Fibroblast of mammary gland (primary cell): Measurements from ENCODE around the gene IGF2.

ENCODE experiments used
- DNase-seq: peaks from one replicate; pipeline ENCODE4 v3.0.0-alpha.2; 2010; ENCODE audit warnings: low read depth
- H3K4me3 ChIP-seq: 2 replicates; pipeline ENCODE4 v1.5.1; 2011; ENCODE audit warnings: low read depth, mild to moderate bottlenecking, low read length, moderate library complexity; ENCODE audit not compliant: control insufficient read depth
- TF ChIP-seq, protein P1 (sequence below): conservative IDR thresholded peaks from 2 replicates; pipeline ENCODE4 v1.5.1; 2011; ENCODE audit warnings: low read depth, low read length, inconsistent platforms; ENCODE audit not compliant: control insufficient read depth, insufficient read depth

The IGF2 gene

DNA sequence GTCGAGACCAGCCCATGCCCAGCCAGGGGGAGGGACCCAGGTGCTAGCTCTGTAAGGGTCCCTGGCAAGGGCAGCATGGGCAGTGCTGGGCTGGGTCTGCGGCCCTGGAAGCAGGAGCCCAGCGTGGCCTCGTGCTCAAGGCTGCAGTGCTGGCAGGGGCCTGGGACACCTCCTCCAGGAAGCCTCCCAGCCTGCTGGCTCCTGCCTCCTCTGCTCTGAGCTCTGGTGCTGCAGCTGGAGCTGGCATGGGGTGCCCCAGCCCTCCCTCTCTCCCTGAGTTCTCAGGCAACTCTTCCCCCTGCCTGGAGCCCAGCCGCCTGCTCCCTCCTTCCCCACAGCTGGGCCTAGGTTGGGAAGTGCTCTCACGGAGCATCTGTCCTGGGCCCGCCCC, 15.0 kb upstream of the IGF2 start:
- no peak for DNase-seq
- TF ChIP-seq, protein P1, sequence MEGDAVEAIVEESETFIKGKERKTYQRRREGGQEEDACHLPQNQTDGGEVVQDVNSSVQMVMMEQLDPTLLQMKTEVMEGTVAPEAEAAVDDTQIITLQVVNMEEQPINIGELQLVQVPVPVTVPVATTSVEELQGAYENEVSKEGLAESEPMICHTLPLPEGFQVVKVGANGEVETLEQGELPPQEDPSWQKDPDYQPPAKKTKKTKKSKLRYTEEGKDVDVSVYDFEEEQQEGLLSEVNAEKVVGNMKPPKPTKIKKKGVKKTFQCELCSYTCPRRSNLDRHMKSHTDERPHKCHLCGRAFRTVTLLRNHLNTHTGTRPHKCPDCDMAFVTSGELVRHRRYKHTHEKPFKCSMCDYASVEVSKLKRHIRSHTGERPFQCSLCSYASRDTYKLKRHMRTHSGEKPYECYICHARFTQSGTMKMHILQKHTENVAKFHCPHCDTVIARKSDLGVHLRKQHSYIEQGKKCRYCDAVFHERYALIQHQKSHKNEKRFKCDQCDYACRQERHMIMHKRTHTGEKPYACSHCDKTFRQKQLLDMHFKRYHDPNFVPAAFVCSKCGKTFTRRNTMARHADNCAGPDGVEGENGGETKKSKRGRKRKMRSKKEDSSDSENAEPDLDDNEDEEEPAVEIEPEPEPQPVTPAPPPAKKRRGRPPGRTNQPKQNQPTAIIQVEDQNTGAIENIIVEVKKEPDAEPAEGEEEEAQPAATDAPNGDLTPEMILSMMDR = no peak
- no peak overlapping the region for H3K4me3 ChIP-seq

DNA sequence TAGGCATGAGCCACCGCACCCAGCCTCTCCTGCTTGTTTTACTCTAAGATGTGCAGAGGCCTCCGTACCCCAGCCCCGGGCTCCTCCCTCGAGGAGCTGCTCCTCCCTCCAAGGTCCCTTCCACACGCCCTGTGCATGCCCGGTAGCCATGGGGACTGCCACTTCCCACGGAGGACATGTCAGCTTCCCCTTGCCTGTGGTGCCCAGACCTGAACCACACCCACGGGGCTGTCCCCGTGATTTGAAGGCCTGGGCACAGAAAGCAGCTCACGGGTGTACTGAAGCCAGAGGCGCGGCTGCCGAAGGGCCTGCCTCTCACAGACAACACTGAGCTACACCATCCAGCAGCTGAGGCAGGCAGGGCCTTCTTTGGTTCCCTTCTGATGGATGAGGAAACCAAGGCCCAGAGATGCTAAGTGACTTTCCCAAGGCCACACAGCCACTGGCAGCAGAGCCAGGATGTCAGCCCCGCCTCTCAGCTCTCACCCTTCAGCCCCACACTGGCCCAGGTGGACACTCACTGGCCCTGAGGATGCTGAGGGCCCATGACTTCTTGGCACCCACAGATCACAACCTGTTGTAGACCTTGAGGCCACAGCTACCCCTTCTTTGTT, 14.5 kb upstream of the IGF2 start:
- no peak for DNase-seq
- TF ChIP-seq, protein P1 = no peak

DNA sequence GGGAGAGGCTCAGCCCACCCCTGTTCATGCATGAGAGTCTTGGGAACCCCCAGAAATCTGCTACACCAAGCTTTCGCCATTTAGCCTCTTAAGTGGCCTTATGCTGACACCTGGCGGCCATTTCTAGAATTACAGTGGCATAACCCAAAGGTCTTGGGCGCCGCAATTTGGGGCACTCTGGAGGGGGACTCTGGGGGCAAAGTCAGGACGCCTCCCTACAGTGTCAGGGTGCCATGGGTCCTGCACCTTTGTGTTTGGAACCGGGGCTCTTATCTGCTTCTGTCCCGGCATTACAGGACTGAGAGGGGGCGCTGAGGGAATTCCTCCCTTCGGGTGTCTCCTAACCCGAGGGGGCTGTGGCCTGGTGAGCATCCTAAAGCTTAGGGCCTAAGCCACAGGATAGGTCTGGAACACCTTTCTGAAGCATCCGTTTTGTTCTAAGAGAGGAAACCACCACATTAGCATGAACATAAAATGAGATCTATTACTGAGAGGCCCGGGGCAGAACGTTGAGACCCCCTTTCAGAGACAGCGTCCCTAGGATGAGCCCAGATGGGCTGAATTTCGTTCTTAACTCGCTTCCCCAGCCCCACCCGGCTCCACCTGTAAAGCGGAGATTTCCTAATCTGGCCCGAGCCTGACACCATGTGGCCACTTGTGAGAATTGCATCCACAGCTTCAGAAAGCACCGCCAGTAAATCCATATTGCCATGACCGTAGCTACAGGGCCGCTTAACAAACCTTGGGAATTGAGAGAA, 12.5 kb upstream of the IGF2 start:
- TF ChIP-seq, protein P1 = peak; percentile 66
- no peak overlapping the region for H3K4me3 ChIP-seq
- DNase-seq = peak; percentile 62

More for the DNA sequence above, 14.5 kb upstream of the IGF2 start:
- H3K4me3 ChIP-seq = no peak overlapping the region

DNA sequence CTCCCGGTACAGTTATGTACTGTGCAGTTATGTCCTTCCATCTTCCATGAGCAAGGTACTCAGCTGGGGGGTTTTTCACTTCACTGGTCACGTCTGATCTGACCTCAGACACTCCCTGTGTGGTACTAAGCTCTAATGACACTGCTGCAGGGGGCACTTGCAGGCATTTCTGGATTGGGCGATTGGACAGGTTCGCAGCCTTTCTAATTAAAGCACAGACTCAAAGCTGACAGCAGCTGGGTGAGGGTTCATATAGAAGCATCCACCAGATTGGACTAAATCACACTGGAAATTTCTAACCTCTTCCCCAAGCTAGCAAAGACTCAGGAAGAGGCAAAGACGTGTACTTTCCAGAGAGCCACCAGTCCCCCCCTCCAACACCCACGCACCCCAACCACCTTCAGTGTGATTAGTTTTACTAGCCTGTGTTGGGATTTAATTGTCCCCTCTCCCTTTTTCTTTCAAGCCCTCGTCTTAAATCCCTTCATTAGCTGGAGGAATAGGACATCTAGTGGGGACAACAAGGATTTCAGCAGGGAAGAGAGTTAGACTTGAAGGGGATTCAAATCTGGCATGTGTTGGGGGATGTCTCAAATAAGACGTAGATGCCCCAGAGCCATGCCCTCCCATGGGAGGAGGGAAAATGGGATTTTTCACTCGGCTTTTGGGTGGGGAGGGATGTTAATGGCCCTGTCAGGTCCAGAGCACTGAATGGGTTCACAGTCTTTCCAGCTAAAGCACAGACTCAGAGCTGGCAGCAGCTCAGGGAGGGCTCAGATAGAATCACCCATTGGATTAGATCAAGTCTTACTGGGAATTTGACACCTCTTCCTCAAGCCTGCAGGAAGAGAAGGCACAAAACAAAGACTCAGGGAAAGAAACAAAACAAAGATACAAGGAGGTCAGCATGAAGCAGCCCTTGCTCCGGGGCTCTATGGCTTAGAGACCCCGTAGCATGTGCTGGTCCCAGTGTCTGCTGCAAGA, 11.0 kb upstream of the IGF2 start:
- H3K4me3 ChIP-seq = no peak overlapping the region
- TF ChIP-seq, protein P1 = peak; percentile 48
- DNase-seq = peak; percentile 47

DNA sequence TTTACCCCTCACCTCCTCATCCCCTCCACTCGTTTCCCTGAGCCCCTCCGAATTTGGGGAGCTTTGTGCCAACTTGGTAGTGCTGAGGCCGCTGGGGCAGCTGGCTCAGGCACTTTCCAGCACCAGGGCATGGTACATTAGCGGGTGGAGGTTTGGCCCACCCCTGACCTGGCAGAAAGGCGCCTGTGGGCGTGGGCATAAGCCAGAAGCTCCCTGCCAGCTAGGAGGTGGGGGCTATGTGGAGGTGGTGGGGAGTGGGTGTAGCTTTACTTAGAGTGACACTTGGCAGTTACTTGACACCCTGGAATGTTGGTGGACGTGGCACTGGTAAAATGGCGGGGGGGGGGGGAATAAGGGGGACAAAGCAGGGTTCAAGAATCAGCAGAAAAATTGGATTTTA, 10.3 kb upstream of the IGF2 start:
- DNase-seq = no peak
- H3K4me3 ChIP-seq = no peak overlapping the region
- TF ChIP-seq, protein P1 = no peak

DNA sequence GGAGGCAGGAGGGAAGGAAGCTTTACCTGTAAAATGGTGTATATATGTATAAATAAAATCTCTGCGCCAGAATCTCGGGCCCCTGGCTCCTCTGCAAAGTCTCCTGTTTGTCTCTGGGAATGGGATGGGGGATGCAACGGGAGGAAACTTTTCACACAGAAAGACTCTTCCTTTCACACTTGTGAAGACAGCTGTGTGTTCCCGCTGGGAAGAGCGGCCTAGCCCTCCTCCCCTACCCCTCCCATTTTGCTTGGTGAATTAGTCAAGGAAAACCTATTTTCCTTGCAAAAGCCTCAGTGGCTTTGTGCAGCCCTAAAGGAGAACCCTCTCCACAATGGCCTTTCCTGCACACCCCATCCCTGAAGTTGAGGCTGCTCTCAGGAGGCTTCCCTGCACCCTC, 9.4 kb upstream of the IGF2 start:
- TF ChIP-seq, protein P1 = no peak

More for the DNA sequence above, 9.4 kb upstream of the IGF2 start:
- H3K4me3 ChIP-seq = no peak overlapping the region
- no peak for DNase-seq
